Mammary epithelial cell (primary cell): Measurements from ENCODE around the gene RERGL.

Experiments used
- EZH2 ChIP-seq: IDR thresholded peaks from 2 replicates; pipeline ENCODE4 v1.6.1; 2012; ENCODE audit warnings: low read length, inconsistent platforms, borderline replicate concordance
- TF ChIP-seq, protein P1 (sequence below), 2 donors: IDR thresholded peaks in 1 of 2; conservative IDR thresholded peaks in 1 of 2; 2 replicates each; pipeline ENCODE4 v1.5.1; 2011 to 2012; ENCODE audit warnings: inconsistent platforms in 2 of 2, low read length in 2 of 2, mild to moderate bottlenecking in 2 of 2, control low read depth in 1 of 2, low read depth in 1 of 2; ENCODE audit not compliant: insufficient read depth in 1 of 2; ENCODE audit errors: extremely low read depth in 1 of 2

DNA sequence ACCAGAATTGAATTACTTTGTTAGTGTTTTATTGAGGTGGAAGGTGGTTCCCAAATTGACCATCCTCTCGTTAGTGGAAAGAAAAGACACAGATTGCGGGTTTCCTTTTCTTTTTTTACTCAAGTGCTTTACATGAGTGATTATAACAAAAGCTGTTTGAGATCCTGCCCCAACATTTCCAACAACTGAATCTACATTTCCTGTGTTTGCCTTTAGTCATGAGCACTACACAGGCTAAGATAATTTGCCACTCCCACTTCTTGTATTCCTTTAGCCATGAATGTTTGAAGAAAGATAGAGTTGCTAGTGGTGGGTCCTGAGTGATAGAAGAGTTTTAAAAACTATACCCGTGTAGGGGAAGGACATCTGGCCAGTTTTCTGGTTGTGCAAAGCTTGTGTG is 16.0 kb downstream of the RERGL start:
- TF ChIP-seq EZH2 = no peak
- TF ChIP-seq, protein P1, sequence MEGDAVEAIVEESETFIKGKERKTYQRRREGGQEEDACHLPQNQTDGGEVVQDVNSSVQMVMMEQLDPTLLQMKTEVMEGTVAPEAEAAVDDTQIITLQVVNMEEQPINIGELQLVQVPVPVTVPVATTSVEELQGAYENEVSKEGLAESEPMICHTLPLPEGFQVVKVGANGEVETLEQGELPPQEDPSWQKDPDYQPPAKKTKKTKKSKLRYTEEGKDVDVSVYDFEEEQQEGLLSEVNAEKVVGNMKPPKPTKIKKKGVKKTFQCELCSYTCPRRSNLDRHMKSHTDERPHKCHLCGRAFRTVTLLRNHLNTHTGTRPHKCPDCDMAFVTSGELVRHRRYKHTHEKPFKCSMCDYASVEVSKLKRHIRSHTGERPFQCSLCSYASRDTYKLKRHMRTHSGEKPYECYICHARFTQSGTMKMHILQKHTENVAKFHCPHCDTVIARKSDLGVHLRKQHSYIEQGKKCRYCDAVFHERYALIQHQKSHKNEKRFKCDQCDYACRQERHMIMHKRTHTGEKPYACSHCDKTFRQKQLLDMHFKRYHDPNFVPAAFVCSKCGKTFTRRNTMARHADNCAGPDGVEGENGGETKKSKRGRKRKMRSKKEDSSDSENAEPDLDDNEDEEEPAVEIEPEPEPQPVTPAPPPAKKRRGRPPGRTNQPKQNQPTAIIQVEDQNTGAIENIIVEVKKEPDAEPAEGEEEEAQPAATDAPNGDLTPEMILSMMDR (conservative IDR thresholded peaks at IDR 0.05 in 1 of 2, IDR thresholded peaks at IDR 0.05 in 1 of 2; ENCODE audit: extremely low read depth in 1 of 2, insufficient read depth in 1 of 2, low read depth in 1 of 2, low read length in 2 of 2) = no peak
